HepG2 (cell line): Measurements from ENCODE around the gene PRMT5. TPM values are rescaled to one million over a fixed set of nuclear protein-coding genes. Genes with fewer than 3 reads are reported as not detected.

Experiments
- ESRRA ChIP-seq: sonication (generic); formaldehyde crosslinking; IDR thresholded peaks from 2 replicates; pipeline ENCODE4 v1.5.1; 2020; ENCODE audit warnings: mild to moderate bottlenecking, low read depth, missing genetic modification reagents
- MTERF4 ChIP-seq: sonication (generic); formaldehyde crosslinking; IDR thresholded peaks from 2 replicates; pipeline ENCODE4 v1.8.0; 2023; ENCODE audit warnings: mild to moderate bottlenecking, missing genetic modification reagents
- PAXIP1 ChIP-seq: sonication (generic); formaldehyde crosslinking; conservative IDR thresholded peaks from 2 replicates; pipeline ENCODE4 v1.4.0; 2020; ENCODE audit warnings: mild to moderate bottlenecking, missing genetic modification reagents, moderate library complexity
- U2AF1 ChIP-seq: fragments of 200-400 bp; formaldehyde crosslinking; optimal IDR thresholded peaks from 2 replicates; pipeline ENCODE3; 2017; ENCODE audit warnings: mild to moderate bottlenecking, low read depth, low read length
- XRCC5 ChIP-seq: fragments of 200-400 bp; formaldehyde crosslinking; optimal IDR thresholded peaks from 2 replicates; pipeline ENCODE3; 2017; ENCODE audit warnings: mild to moderate bottlenecking, low read length
- ZNF781 ChIP-seq: sonication (generic); formaldehyde crosslinking; IDR thresholded peaks from 2 replicates; pipeline ENCODE4 v1.5.1; 2020; ENCODE audit warnings: borderline replicate concordance, mild to moderate bottlenecking, missing genetic modification reagents; ENCODE audit errors: not compliant biosample characterization
- polyA plus RNA-seq, 8 experiments: library from polyadenylated mRNA; depleted of rRNA in 3 of 8; stranded (reverse) in 7 of 8; unstranded in 1 of 8; fragments of >200 nt; fragmentation: Illumina TruSeq in 4 of 8; extraction: Trizol in 4 of 8; gene quantifications; 2 replicates each; pipeline versions ENCODE4 v1.2.1 to v1.2.3, GENCODE V29; 2011 to 2016; ENCODE audit warnings: low read depth in 4 of 8, missing spikeins in 1 of 8, mixed read lengths in 1 of 8; ENCODE audit not compliant: insufficient read depth in 1 of 8
- total RNA-seq, 5 experiments: library from RNA; depleted of rRNA; stranded (reverse); fragments of >200 nt; fragmentation: Illumina TruSeq; extraction: Trizol; gene quantifications; 2 replicates each; pipeline ENCODE4 v1.2.3, GENCODE V29; 2016; ENCODE audit warnings: low read depth in 1 of 5

PRMT5 gene
- total and polyA plus RNA-seq, 2 of the 13 experiments (the other 11 are each of a cell fraction or from before 2014, with no cell fraction given) = 210 to 354 TPM

- 0 out of 2 replicates have a peak, but pooled peaks have one; percentile 14 for TF ChIP-seq MTERF4 (CRISPR knock-in tag)
- peak; percentile 13 for TF ChIP-seq XRCC5
- TF ChIP-seq ZNF781 (CRISPR knock-in tag) = peak; percentile 6
- peak; percentile 26 for TF ChIP-seq U2AF1
- 0 out of 2 replicates have a peak, but pooled peaks have one; percentile 6 for TF ChIP-seq ESRRA (CRISPR knock-in tag)
- TF ChIP-seq PAXIP1 (CRISPR knock-in tag) = 0 out of 2 replicates have a peak, but pooled peaks have one; percentile 2
Measured at GRCh38 chr14:22872833-22873520, 56.2 kb downstream of the PRMT5 start (continued).
